Kidney epithelial cell (primary cell): Measurements from ENCODE around the gene C20orf96. TPM values are rescaled to one million over a fixed set of nuclear protein-coding genes. Genes with fewer than 3 reads are reported as not detected.
"Not testable (repeated sequence)": the region's sequence is repeated elsewhere in the genome, so short reads cannot be mapped to it uniquely, and the experiment has no call there.

Experiments
- DNase-seq: peaks from one replicate; pipeline ENCODE4 v3.0.0-alpha.2; 2010; ENCODE audit warnings: low read depth
- H3K27me3 ChIP-seq: 2 replicates; pipeline ENCODE4 v1.6.0; 2011; ENCODE audit warnings: low read length; ENCODE audit not compliant: control insufficient read depth, insufficient read depth
- H3K36me3 ChIP-seq: 2 replicates; pipeline ENCODE4 v1.5.1; 2011; ENCODE audit warnings: low read length; ENCODE audit not compliant: control insufficient read depth, insufficient read depth
- H3K4me3 ChIP-seq: 2 replicates; pipeline ENCODE4 v1.5.1; 2011; ENCODE audit warnings: low read depth, mild to moderate bottlenecking, control low read depth, low read length
- CTCF ChIP-seq: IDR thresholded peaks from 2 replicates; pipeline ENCODE4 v1.5.1; 2011; ENCODE audit warnings: mild to moderate bottlenecking, moderate library complexity, low read length, control low read depth, inconsistent platforms; ENCODE audit not compliant: insufficient read depth, poor library complexity, severe bottlenecking
- total RNA-seq: library from RNA; depleted of rRNA; stranded (reverse); fragments of >200 nt; gene quantifications from 2 replicates; pipeline ENCODE4 v1.2.3, GENCODE V29; 2015

Gene C20orf96
- total RNA-seq, 1 donor from 2014 or later: 8.0 TPM

- H3K36me3 ChIP-seq: no peaks in the 10 kb centered on the region
- TF ChIP-seq CTCF: no peak
These were observed 52.6 kb downstream of the C20orf96 start for GRCh38 chr20:237929-238328.

GRCh38 chr20:237489-237888 is 53.1 kb downstream of the C20orf96 start:
- Histone ChIP-seq H3K27me3 (no peaks in the 10 kb centered on the region), H3K4me3 (no peak overlapping the region), H3K36me3 (no peaks in the 10 kb centered on the region)
- no peak for TF ChIP-seq CTCF
- DNase-seq: no peak

More at GRCh38 chr20:237929-238328, 52.6 kb downstream of the C20orf96 start:
- H3K27me3 ChIP-seq: no peaks in the 10 kb centered on the region
- no peak overlapping the region for H3K4me3 ChIP-seq
- no peak for DNase-seq

- Histone ChIP-seq H3K4me3 (no peak overlapping the region), H3K27me3 (no peaks in the 10 kb centered on the region), H3K36me3 (no peaks in the 10 kb centered on the region)
- no peak for DNase-seq
- TF ChIP-seq CTCF: no peak
These were observed 54.7 kb downstream of the C20orf96 start for GRCh38 chr20:235891-236290.

- no peak for DNase-seq
- TF ChIP-seq CTCF: no peak
- Histone ChIP-seq H3K4me3 (no peak overlapping the region), H3K27me3 (no peaks in the 10 kb centered on the region), H3K36me3 (no peaks in the 10 kb centered on the region)
These were observed 63.0 kb downstream of the C20orf96 start for GRCh38 chr20:227439-228105.

GRCh38 chr20:226958-227357 is 63.6 kb downstream of the C20orf96 start, which contains the start of gene DEFB129:
TSS of gene DEFB129 (plus strand) at chr20:227258. CDS start at chr20:227289, 31 bp downstream.
- no peak within 1 kb of the TSS for H3K4me3 ChIP-seq
- no peak for DNase-seq
- no peaks in the 10 kb centered on the region for H3K36me3 ChIP-seq
- no peaks in the 10 kb centered on the region for H3K27me3 ChIP-seq
- TF ChIP-seq CTCF: no peak

GRCh38 chr20:225879-226278 is 64.7 kb downstream of the C20orf96 start:
- not testable (repeated sequence) for H3K36me3 ChIP-seq, DNase-seq, H3K4me3 ChIP-seq, H3K27me3 ChIP-seq
